ENCODE data around the gene OR2AT4. TPM values are rescaled to one million over a fixed set of nuclear protein-coding genes. Genes with fewer than 3 reads are reported as not detected.
"Not testable (repeated sequence)": the region's sequence is repeated elsewhere in the genome, so short reads cannot be mapped to it uniquely, and the experiment has no call there.

Gene OR2AT4
- total and polyA plus RNA-seq, 7 experiments from 2014 or later, result not detected

DNA sequence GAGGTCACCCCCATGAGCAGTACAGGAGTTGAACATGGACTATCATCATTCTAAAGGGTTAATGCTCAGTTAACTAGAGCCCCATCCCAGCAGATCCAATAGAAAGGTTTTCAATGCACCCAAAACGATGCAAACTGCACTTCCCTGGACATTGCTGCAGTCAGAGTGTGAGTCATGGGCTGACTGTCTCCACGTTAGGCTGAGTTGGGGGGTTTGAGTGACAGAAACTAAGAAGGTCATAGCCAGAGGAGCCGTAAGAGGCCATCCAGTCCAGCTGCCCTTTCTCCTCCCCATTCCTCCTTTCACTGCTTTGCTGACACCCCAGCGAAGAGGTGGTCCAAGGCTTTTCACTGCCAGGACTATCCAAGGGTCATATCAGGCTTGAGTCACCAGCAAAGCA is 10.5 kb upstream of the OR2AT4 start:
- Histone ChIP-seq H3K27me3 (ENCODE audit: control insufficient read depth in 2 of 2, insufficient read depth in 2 of 2, low read length in 2 of 2) (no peaks in the 10 kb centered on the region), H3K9me3 (ENCODE audit: control insufficient read depth in 2 of 3, low read length in 3 of 3) (no peaks in the 10 kb centered on the region), H3K36me3 (ENCODE audit: control insufficient read depth in 2 of 3, insufficient read depth in 3 of 3, low read length in 3 of 3) (no peaks in the 10 kb centered on the region), H3K27ac (ENCODE audit: low read depth, low read length) (no peak overlapping the region), H3K4me1 (ENCODE audit: control insufficient read depth in 2 of 2, insufficient read depth in 2 of 2, low read length in 2 of 2) (no peaks in the 10 kb centered on the region), H3K4me3 (ENCODE audit: low read length) (no peak overlapping the region)
- Mint-ChIP-seq H3K4me3 (no peak overlapping the region), H3K27ac (no peak overlapping the region), H3K27me3 (peaks cover 12 to 32% (median 21%) of the 10 kb centered on the region in 5 donors), H3K36me3 (peaks cover 0 to 3% (median 0%) of the 10 kb centered on the region in 5 donors), H3K9me3 (peaks cover 5 to 17% (median 12%) of the 10 kb centered on the region in 11 donors), H3K4me1 (peaks cover 0 to 7% (median 0%) of the 10 kb centered on the region in 7 donors)
- POLR2A ChIA-PET, result no interaction called here
- ATAC-seq, result no peak
- DNase-seq, result no peak
- CTCF ChIA-PET, result no interaction called here
- intact Hi-C loops (cut with micrococcal nuclease), result no loop called here

DNA sequence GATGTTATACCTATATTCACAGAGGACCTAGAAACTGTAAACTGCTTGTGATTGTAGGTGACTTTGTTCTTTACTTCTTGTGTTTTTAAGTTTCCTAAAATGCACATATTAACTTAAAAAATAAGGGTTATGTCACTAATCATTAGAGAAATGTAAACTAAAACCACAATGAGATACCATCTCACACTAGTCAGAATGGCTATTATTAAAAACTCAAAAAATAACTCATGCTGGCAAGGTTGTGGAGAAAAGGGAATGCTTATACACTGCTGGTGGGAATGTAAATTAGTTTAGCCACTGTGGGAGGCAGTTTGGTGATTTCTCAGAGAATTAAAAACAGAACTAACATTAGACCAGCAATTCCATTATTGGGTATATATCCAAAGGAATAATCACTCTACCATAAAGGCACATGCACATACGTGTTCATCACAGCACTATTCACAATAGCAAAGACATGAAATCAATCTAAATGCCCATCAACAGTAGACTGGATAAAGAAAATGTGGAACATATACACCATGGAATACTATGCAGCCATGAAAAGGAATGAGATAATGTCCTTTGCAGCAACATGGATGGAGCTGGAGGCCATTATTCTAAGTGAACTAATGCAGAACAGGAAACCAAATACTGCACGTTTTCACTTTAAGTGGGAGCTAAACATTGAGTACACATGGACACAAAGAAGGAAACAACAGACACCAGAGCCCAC is 9.4 kb upstream of the OR2AT4 start:
- CTCF ChIA-PET; H3K27ac ChIP-seq (ENCODE audit: low read depth, low read length); H3K4me3 ChIP-seq (ENCODE audit: low read length); DNase-seq; intact Hi-C loops (cut with micrococcal nuclease); H3K9me3 ChIP-seq (ENCODE audit: control insufficient read depth in 2 of 3, low read length in 3 of 3); H3K36me3 Mint-ChIP-seq; H3K4me3 Mint-ChIP-seq; H3K36me3 ChIP-seq (ENCODE audit: control insufficient read depth in 2 of 3, insufficient read depth in 3 of 3, low read length in 3 of 3); POLR2A ChIA-PET; H3K27ac Mint-ChIP-seq; H3K4me1 Mint-ChIP-seq; H3K27me3 ChIP-seq (ENCODE audit: control insufficient read depth in 2 of 2, insufficient read depth in 2 of 2, low read length in 2 of 2); ATAC-seq; H3K4me1 ChIP-seq (ENCODE audit: control insufficient read depth in 2 of 2, insufficient read depth in 2 of 2, low read length in 2 of 2): not testable (repeated sequence)
- Mint-ChIP-seq H3K27me3 (peaks cover 18 to 34% (median 25%) of the 10 kb centered on the region in 5 donors), H3K9me3 (peaks cover 0 to 15% (median 6%) of the 10 kb centered on the region in 11 donors)

DNA sequence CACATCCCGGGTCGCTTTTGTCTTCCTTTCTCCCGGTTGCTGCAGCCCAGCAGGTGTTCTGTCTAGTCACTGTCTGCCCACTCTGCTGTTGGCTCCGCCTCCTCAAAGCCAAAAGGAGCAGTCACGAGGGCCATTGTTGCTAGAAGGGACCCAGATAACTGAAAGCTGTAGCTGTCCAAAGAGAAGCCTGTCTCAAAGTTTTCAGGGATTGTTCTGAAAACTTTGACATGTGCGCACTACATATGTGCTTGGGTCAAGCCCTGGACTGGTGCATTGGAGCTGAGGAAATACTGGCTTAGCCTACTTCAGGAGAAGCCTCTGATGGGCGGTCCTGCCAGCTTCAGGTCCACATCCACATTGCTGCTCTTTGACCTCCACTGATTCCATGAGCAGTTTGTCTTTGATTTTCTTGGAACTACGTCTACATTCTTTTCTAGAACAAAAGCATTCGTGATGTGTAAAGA is 8.8 kb upstream of the OR2AT4 start:
- Histone ChIP-seq H3K4me3 (ENCODE audit: low read length) (no peak overlapping the region), H3K27me3 (ENCODE audit: control insufficient read depth in 2 of 2, insufficient read depth in 2 of 2, low read length in 2 of 2) (no peaks in the 10 kb centered on the region), H3K27ac (ENCODE audit: low read depth, low read length) (no peak overlapping the region), H3K4me1 (ENCODE audit: control insufficient read depth in 2 of 2, insufficient read depth in 2 of 2, low read length in 2 of 2) (no peaks in the 10 kb centered on the region), H3K36me3 (ENCODE audit: control insufficient read depth in 2 of 3, insufficient read depth in 3 of 3, low read length in 3 of 3) (no peaks in the 10 kb centered on the region), H3K9me3 (ENCODE audit: control insufficient read depth in 2 of 3, low read length in 3 of 3) (no peaks in the 10 kb centered on the region)
- no peaks in the 10 kb centered on the region for H3K36me3 Mint-ChIP-seq
- no peak for DNase-seq
- H3K27me3 Mint-ChIP-seq, result peaks cover 14 to 39% (median 25%) of the 10 kb centered on the region in 5 donors
- peaks cover 0 to 12% (median 0%) of the 10 kb centered on the region in 11 donors for H3K9me3 Mint-ChIP-seq
- ATAC-seq, result no peak
- H3K27ac Mint-ChIP-seq, result no peak overlapping the region
- POLR2A ChIA-PET, result no interaction called here
- CTCF ChIA-PET, result no interaction called here
- intact Hi-C loops (cut with micrococcal nuclease), result no loop called here
- H3K4me1 Mint-ChIP-seq, result peaks cover 0 to 10% (median 0%) of the 10 kb centered on the region in 7 donors
- no peak overlapping the region for H3K4me3 Mint-ChIP-seq

DNA sequence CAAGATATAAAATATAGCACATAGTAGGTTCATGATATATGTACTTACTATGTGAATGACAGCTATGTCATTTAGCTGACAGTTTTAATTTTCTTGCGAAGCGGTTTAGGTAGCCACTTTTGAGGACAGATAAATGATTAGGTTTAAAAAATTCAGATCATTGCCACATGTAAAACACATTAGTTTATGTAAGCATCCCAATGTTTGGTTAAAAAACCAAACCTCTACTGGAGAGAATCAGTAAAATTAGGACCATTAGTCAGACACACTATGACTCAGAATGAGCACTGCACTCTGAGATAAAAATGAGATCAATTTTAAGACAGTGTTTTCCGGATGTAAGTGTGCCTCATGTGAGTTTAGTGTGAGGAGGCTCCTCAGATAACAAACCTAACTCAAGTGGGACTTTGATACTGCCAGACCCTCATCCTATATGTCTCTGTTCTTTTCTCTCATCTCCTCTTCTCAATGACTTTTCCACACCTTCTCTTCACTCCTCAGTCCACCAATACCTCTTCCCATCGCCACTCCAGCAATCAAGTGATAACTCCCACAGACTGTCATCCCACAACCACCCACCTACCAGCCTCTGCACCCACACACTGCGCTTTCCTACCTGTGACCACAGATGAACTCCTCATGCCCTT is 6.8 kb upstream of the OR2AT4 start:
- H3K27ac ChIP-seq (ENCODE audit: low read depth, low read length), result no peak overlapping the region
- no peak overlapping the region for H3K27ac Mint-ChIP-seq
- peaks cover 0 to 7% (median 0%) of the 10 kb centered on the region in 11 donors for H3K9me3 Mint-ChIP-seq
- peaks cover 14 to 44% (median 31%) of the 10 kb centered on the region in 5 donors for H3K27me3 Mint-ChIP-seq
- no peaks in the 10 kb centered on the region for H3K9me3 ChIP-seq (ENCODE audit: control insufficient read depth in 2 of 3, low read length in 3 of 3)
- no peaks in the 10 kb centered on the region for H3K36me3 ChIP-seq (ENCODE audit: control insufficient read depth in 2 of 3, insufficient read depth in 3 of 3, low read length in 3 of 3)
- H3K4me3 ChIP-seq (ENCODE audit: low read length), result no peak overlapping the region
- no peaks in the 10 kb centered on the region for H3K27me3 ChIP-seq (ENCODE audit: control insufficient read depth in 2 of 2, insufficient read depth in 2 of 2, low read length in 2 of 2)
- no peaks in the 10 kb centered on the region for H3K36me3 Mint-ChIP-seq
- POLR2A ChIA-PET, result no interaction called here
- no peak for ATAC-seq
- intact Hi-C loops (cut with micrococcal nuclease), result no loop called here
- H3K4me1 ChIP-seq (ENCODE audit: control insufficient read depth in 2 of 2, insufficient read depth in 2 of 2, low read length in 2 of 2), result no peaks in the 10 kb centered on the region
- DNase-seq, result no peak
- H3K4me1 Mint-ChIP-seq, result peaks cover 0 to 13% (median 0%) of the 10 kb centered on the region in 7 donors
- CTCF ChIA-PET, result no interaction called here
- H3K4me3 Mint-ChIP-seq, result no peak overlapping the region

DNA sequence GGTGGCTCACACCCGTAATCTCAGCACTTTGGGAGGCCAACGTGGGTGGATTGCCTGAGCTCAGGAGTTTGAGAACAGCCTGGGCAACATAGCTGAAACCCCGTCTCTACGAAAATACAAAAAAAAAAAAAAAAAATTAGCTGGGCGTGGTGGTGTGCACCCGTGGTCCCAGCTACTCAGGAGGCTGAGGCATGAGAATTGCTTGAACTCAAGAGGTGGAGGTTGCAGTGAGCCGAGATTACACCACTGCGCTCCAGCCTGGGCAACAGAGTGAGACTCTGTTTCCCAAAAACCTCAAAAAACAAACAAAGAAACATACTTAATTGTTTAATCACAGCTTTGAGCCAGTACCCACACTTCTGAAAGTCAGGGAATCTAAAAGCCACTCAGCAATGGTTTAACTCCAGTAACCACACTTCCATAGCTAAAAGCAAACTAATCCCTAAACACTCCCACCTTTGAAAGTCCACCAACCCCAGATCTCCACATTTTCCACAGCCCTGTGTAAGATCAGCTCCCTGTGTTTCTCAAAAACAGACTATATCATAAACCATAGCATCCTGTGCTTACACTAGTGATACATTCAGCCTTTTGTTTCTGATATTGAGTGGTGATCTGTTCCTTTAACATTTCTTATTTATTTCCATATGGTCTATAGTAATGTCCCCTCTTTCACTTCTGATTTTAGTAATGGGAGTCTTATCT is 4.9 kb upstream of the OR2AT4 start:
- Mint-ChIP-seq H3K9me3 (peaks cover 0 to 5% (median 0%) of the 10 kb centered on the region in 11 donors), H3K27me3 (peaks cover 16 to 56% (median 43%) of the 10 kb centered on the region in 5 donors), H3K36me3 (peaks cover 0 to 4% (median 0%) of the 10 kb centered on the region in 5 donors), H3K27ac (no peak overlapping the region), H3K4me3 (no peak overlapping the region), H3K4me1 (peaks cover 0 to 13% (median 0%) of the 10 kb centered on the region in 7 donors)
- Histone ChIP-seq H3K4me1 (ENCODE audit: control insufficient read depth in 2 of 2, insufficient read depth in 2 of 2, low read length in 2 of 2) (no peaks in the 10 kb centered on the region), H3K27me3 (ENCODE audit: control insufficient read depth in 2 of 2, insufficient read depth in 2 of 2, low read length in 2 of 2) (no peaks in the 10 kb centered on the region), H3K27ac (ENCODE audit: low read depth, low read length) (no peak overlapping the region), H3K9me3 (ENCODE audit: control insufficient read depth in 2 of 3, low read length in 3 of 3) (no peaks in the 10 kb centered on the region), H3K4me3 (ENCODE audit: low read length) (no peak overlapping the region), H3K36me3 (ENCODE audit: control insufficient read depth in 2 of 3, insufficient read depth in 3 of 3, low read length in 3 of 3) (no peaks in the 10 kb centered on the region)
- no peak for DNase-seq
- CTCF ChIA-PET, result no interaction called here
- ATAC-seq, result no peak
- POLR2A ChIA-PET, result no interaction called here
- intact Hi-C loops (cut with micrococcal nuclease), result no loop called here

DNA sequence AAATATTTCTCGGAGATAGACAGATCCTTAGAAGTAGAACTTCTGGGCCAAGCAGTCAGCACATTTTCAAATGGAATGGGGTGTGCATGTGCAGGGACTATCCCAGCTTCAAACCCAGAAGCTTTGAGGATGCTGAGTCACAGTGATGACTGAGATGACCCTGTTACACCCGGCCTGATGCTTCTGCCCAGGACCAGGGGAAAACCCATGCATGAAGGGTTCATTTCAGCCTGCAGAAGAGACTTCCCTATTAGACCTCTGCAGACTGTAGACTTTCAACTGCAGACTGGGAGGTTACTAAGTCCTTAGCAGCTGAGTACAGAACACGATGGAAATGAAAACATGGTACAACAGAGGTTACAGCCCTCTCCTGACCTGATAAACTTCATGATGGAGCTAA is 3.6 kb upstream of the OR2AT4 start:
- intact Hi-C loops (cut with micrococcal nuclease), result no loop called here
- Histone ChIP-seq H3K27me3 (ENCODE audit: control insufficient read depth in 2 of 2, insufficient read depth in 2 of 2, low read length in 2 of 2) (no peaks in the 10 kb centered on the region), H3K9me3 (ENCODE audit: control insufficient read depth in 2 of 3, low read length in 3 of 3) (no peaks in the 10 kb centered on the region), H3K27ac (ENCODE audit: low read depth, low read length) (no peak overlapping the region), H3K4me1 (ENCODE audit: control insufficient read depth in 2 of 2, insufficient read depth in 2 of 2, low read length in 2 of 2) (no peaks in the 10 kb centered on the region), H3K4me3 (ENCODE audit: low read length) (no peak overlapping the region), H3K36me3 (ENCODE audit: control insufficient read depth in 2 of 3, insufficient read depth in 3 of 3, low read length in 3 of 3) (no peaks in the 10 kb centered on the region)
- H3K27me3 Mint-ChIP-seq, result peaks cover 24 to 52% (median 49%) of the 10 kb centered on the region in 5 donors
- H3K9me3 Mint-ChIP-seq, result peaks cover 0 to 1% (median 0%) of the 10 kb centered on the region in 11 donors
- no peak overlapping the region for H3K4me3 Mint-ChIP-seq
- H3K36me3 Mint-ChIP-seq, result peaks cover 0 to 4% (median 0%) of the 10 kb centered on the region in 5 donors
- ATAC-seq (peak; percentile 69), DNase-seq (peak in 1 of 9 donors; percentile 27)
- peaks cover 0 to 13% (median 0%) of the 10 kb centered on the region in 7 donors for H3K4me1 Mint-ChIP-seq
- no peak overlapping the region for H3K27ac Mint-ChIP-seq
- CTCF ChIA-PET, result no interaction called here
- POLR2A ChIA-PET, result no interaction called here

All from naive thymus-derived CD4-positive, alpha-beta T cell (primary cell).